ENCODE measurements around the gene CDKAL1.

CDKAL1 gene

GRCh38 chr6:20873425-20874190 lies 339.4 kb downstream of the CDKAL1 start:
- DNase-seq (ENCODE audit: low read depth, low spot score): peak; percentile 41

- no peak for DNase-seq (ENCODE audit: low read depth, low spot score)
These were observed 341.2 kb downstream of the CDKAL1 start for GRCh38 chr6:20875369-20875963.

- DNase-seq (ENCODE audit: low read depth, low spot score): no peak
These were observed 341.8 kb downstream of the CDKAL1 start for GRCh38 chr6:20876036-20876435.

GRCh38 chr6:20876561-20876960 lies 342.3 kb downstream of the CDKAL1 start:
- no peak for DNase-seq (ENCODE audit: low read depth, low spot score)

- peak; percentile 75 for DNase-seq (ENCODE audit: low read depth, low spot score)
These were observed 343.0 kb downstream of the CDKAL1 start for GRCh38 chr6:20877008-20877937.

GRCh38 chr6:20879121-20879520 lies 344.9 kb downstream of the CDKAL1 start:
- no peak for DNase-seq (ENCODE audit: low read depth, low spot score)

GRCh38 chr6:20879526-20879925 lies 345.3 kb downstream of the CDKAL1 start:
- no peak for DNase-seq (ENCODE audit: low read depth, low spot score)

- no peak for DNase-seq (ENCODE audit: low read depth, low spot score)
These were observed 347.1 kb downstream of the CDKAL1 start for GRCh38 chr6:20881365-20881764.

GRCh38 chr6:20882014-20882413 lies 347.8 kb downstream of the CDKAL1 start:
- no peak for DNase-seq (ENCODE audit: low read depth, low spot score)

GRCh38 chr6:20885076-20885475 lies 350.8 kb downstream of the CDKAL1 start:
- DNase-seq (ENCODE audit: low read depth, low spot score): no peak

GRCh38 chr6:20891161-20891560 lies 356.9 kb downstream of the CDKAL1 start:
- no peak for DNase-seq (ENCODE audit: low read depth, low spot score)

- DNase-seq (ENCODE audit: low read depth, low spot score): no peak
These were observed 358.1 kb downstream of the CDKAL1 start for GRCh38 chr6:20892365-20892764.

- no peak for DNase-seq (ENCODE audit: low read depth, low spot score)
These were observed 359.2 kb downstream of the CDKAL1 start for GRCh38 chr6:20893412-20893811.

GRCh38 chr6:20900389-20901160 lies 366.3 kb downstream of the CDKAL1 start:
- DNase-seq (ENCODE audit: low read depth, low spot score): no peak

- DNase-seq (ENCODE audit: low read depth, low spot score): no peak
These were observed 371.1 kb downstream of the CDKAL1 start for GRCh38 chr6:20905377-20905776.

- DNase-seq (ENCODE audit: low read depth, low spot score): no peak
These were observed 372.7 kb downstream of the CDKAL1 start for GRCh38 chr6:20906945-20907344.

- peak; percentile 45 for DNase-seq (ENCODE audit: low read depth, low spot score)
These were observed 373.3 kb downstream of the CDKAL1 start for GRCh38 chr6:20907486-20908071.

GRCh38 chr6:20909621-20910020 lies 375.4 kb downstream of the CDKAL1 start:
- DNase-seq (ENCODE audit: low read depth, low spot score): no peak

GRCh38 chr6:20911712-20912111 lies 377.5 kb downstream of the CDKAL1 start:
- DNase-seq (ENCODE audit: low read depth, low spot score): no peak

GRCh38 chr6:20915156-20915555 lies 380.9 kb downstream of the CDKAL1 start:
- DNase-seq (ENCODE audit: low read depth, low spot score): no peak

- DNase-seq (ENCODE audit: low read depth, low spot score): no peak
These were observed 381.4 kb downstream of the CDKAL1 start for GRCh38 chr6:20915626-20916025.

All from ELF-1 (cell line).